HG03135 (cell line): ENCODE measurements around the gene NUP93.
"Not testable (repeated sequence)": the region's sequence is repeated elsewhere in the genome, so short reads cannot be mapped to it uniquely, and the experiment has no call there.

ENCODE experiments used
- ATAC-seq: cut with Tn5 transposase; IDR thresholded peaks from one replicate; pipeline ENCODE4 v1.9.1; 2021; ENCODE audit warnings: mild to moderate bottlenecking, moderate library complexity; ENCODE audit not compliant: unreplicated experiment

Gene NUP93

DNA sequence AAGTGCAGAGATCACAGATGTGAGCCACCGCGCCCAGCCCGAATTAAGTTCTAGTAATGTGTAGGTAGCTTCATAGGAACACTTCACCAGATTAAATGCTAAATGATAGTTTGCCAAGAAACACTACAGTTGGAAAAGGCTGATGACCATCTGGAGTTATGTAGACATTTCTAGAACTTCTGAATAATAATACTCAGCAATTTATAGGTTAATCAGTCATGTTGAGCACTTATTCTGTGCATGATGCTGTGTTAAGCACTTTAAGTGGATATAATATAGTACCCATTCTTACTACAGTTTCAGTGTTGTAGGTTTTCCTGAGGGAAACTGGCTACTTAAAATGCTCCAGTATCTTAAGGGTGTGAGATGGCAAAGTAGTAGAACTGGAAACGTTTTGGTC is 45.2 kb downstream of the NUP93 start:
- no peak for ATAC-seq

DNA sequence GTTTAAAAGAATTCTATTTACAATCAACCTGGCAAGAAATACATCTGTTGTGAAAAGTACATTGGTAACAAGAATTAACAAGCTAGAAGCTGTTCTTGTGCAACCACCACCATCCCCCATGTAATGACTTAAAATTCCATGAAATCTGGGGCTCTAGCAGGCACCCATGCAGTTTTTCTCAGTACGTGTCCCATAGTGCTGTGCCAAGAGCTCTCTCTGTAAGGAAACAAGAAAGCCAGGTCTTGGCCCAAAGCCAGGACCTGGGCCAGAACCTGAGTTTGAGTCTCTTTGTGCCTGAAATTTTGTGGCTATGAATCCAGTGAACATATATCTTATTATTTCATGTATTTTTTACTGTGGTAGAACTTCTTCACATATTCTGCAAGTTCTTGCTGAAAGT is 46.6 kb downstream of the NUP93 start:
- no peak for ATAC-seq

DNA sequence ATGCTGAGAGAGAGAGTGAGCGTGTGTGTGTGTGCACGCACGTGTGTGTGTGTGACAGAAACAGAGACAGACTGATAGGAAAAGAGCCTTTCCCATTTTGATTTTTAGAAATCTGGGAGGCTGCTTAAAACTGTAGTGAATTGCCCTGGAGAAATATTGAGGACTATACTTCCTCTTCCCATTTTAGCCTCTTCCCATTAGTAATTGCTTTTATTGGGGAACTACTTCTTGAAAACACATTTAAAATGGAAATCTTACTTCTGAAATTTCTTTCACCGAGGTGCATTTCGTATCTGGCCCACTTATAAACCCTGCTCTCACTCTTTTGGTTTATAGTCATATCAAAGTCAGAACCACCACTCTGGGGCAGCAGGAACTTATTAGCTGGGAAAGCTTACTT is 47.1 kb downstream of the NUP93 start:
- ATAC-seq, result no peak

DNA sequence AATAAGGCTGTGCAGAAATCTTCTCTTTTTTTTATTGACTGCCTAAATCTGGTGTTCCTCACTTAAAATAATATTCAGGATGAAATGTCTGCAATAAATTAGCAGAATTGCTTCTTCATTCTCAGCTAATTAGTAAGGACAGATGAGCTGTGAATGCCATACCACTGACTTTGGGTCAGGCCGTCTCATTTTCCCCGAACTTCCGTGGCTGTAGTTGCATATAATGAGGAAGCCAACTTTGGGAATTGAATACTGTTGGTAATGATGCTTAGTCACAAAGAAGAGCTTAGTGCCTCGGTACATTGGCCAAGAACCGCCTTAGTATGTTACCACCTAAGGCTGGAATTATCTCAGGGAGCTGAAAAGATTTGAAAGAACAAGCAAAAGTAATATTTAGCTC is 47.6 kb downstream of the NUP93 start:
- ATAC-seq, result no peak

DNA sequence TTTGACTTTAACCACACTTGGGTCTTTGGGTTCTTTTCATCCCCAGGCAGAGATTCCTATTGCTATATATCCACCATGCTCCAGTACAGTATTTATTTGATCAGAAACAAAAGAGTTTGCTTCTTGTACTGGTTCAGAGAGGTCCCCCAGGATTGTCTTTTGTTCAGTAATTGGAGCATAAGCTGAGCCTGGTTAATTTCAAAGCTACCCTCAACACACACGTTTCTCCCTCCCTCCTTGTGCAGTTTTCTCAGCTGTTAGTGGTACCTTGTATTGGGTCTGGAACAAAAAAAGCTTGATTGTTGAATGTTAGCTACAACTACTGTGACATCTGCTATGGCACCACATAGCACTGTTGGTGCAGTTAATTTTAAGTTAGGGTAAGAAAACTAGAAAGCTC is 50.0 kb downstream of the NUP93 start:
- ATAC-seq, result no peak

DNA sequence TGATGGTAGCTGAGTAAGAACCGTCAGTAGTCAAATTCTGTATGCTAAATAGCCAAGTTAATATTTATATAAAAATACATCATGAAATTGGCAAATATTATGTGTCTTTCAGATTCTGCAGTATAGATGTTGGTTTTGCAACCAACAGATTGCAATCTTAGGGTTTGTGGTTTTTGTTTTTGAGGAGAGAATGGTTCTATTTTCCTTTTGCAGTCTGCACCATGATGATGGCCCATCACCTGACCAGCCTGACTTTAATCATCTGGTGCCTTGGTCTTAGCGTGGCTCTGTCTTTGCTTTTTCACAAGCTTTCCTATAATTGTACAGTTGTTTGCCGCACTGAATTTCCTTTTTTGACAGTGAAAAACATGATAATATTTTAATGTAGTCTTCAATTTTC is 50.7 kb downstream of the NUP93 start:
- no peak for ATAC-seq

DNA sequence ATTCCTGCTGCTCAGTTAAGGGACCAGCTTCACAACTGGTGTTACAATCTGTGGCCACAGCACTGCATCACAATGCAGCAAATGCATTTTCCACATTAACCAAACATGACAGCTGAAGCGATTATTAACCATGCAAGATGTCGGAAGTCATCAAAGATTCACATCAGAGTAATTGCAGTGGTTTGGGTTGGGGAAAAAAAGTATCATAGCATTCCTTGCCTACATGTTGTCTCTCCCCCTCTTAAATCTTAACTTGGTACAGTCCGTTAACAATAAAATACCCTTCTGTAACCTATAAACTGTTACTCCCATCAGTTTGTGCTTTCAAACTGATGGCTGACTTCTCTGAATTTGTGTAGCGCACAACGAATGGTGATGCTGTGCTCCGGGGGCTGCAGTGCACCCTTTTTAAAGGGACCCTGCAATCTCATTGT is 51.6 kb downstream of the NUP93 start:
- no peak for ATAC-seq

DNA sequence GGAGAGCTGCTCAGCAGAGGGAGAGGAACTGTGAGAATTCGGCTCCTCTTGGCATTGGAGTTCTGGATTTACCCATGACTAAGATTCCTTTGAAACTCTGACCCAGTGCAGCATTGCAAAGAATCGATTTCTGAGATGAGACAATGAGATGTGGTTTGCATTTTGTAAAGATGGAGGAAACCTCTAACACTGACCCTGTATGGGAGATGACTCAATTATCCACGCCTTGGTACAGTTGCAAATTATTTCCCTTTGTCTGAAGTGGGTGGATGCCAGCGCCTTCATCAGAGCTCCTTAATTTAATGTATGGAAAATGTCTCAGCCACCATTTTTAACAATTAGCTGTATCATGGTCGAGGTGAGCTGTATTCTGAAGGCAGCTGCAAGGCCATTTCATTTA is 53.4 kb downstream of the NUP93 start:
- no peak for ATAC-seq

DNA sequence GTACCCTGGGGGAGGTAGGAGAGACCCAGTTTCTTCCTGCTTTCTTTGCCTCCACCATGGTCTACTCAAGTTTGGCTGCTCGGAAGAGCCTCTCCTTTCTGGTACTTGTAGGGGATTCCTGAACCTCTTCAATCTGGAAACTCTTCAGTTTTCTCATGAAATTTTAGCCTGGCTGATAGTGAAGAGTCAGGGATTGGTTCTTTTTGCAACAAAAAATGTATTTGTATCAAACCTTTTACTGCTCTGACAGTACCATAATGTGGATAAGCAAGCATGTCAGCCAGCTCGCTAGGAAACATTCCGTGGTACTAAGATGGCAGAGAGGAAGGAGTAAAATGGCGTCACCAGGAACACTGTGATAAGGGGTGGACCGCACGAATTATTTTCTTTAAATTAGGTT is 55.4 kb downstream of the NUP93 start:
- ATAC-seq, result no peak

DNA sequence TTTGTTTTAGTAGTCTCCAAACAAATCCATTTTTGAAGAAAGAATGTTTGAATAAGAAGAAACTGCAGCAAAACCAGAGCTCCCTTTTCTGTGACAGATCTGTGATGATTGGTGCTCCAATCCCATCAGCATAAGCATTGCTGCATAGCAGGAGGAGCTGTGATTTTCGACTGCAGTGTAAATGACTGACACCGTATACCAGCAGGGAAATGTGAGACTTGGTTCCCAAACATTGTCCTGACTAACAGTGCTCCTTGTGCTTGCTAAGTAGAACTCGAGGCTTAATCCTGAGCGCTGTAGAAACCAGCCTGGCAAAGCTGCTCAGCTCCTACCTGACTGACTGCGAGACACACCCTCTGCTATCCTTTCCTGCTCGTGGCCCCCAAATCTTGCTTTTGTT is 57.2 kb downstream of the NUP93 start:
- no peak for ATAC-seq

DNA sequence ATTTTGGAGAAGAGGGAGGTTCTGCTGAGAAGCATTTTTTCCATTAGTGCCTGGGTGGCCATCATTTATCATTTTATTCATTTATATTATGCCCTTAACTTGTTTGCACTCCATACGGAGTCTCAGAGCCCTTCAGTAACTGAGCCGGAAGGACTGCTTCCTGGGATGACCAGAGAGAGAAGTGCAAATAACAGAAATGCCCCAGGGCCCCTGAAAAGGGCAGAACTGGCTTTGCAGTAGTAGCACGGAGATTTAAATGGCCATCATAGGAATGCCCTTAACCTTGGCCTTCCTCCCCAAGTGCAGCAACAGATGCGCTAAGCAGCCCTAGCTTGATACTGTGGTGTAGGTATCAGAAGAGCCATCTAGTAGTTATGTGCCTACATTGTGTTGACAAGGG is 58.5 kb downstream of the NUP93 start:
- ATAC-seq, result no peak

DNA sequence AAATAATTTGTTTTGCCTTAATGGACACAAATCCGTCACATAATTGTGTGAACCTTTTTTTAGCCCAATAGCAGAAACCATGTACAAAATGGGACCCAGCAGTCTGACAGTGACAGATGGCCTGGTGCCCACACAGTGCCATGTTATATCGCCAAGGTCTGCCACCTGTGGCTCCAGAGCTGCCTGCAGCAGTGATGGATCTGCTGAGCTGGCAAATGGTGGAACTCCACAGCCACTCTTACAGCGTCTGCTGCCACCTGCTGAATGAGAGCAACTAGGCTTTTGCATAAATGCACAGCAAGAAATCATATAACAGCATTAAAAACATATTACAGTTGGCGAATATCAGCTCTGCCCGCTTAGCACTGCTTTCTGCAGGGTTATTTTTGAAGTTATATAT is 59.4 kb downstream of the NUP93 start:
- no peak for ATAC-seq

DNA sequence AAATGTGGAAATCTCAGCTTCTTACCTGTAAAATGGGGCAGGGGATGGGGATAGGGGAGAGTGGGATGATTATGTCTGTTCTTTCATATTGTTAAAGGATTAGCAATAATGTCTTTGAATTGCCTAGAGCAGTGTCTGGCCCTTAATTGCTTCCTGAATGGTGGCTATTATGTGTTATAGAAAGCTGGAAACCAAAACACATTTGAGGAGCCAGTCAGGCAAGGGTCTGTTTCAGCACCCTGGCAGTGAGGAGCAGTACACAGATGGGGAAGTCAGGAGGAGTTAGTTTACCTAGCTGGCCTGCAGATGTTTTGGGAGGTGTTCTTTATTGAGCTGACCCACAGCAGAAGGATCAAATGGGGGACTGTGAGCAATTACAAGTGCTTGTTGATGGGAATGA is 63.0 kb downstream of the NUP93 start:
- no peak for ATAC-seq

DNA sequence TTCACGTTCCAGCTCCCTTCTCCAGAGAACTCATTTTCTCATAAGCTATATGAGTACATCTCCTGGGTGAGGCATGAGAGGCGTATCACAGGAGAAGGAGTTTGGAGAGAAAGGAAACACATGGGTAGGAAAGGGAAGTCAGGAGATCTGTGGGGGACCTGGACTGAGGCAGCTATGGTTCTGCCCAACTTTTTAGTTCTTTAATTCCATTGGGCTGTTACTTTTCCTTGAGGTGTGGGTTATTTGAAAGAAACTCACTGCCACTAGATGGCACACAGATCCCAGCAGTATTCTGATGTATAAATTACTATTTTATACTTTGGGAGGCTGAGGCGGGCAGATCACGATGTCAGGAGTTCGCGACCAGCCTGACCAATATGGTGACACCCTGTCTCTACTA is 63.6 kb downstream of the NUP93 start:
- no peak for ATAC-seq

DNA sequence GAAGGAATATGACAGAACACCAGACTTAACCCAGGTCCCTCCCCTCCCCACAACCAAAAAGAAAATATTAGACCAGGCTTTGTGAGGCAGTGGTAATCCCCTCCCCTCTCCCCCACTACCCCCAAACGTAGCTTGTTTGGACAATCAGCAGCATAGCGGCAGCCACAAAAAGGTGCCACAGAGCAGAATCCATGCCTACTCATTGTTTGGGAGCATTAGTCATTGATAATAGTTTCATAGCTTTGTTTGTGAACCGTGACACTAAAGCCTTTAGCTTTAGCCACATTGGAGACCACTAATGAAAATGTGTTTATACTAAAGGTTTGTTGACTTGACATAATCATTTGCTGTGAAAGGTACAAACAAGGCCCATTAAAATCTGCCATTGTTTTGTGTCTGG is 65.1 kb downstream of the NUP93 start:
- no peak for ATAC-seq

DNA sequence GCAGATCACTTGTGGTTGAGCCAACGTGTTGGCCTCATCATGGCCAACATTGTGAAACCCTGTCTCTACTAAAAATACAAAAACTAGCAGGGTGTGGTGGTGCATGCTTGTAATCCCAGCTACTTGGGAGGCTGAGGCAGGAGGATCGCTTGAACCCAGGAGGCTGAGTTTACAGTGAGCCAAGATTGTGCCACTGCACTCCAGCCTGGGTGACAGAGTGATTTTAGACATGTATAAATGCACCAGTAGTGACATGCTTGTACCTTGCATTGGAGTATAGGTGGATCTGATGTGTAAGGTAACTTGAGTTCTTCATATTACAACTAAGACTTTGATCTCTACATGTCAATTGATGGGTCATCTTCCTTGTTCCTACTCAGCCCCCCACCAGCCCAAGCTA is 67.1 kb downstream of the NUP93 start:
- ATAC-seq, result not testable (repeated sequence)

DNA sequence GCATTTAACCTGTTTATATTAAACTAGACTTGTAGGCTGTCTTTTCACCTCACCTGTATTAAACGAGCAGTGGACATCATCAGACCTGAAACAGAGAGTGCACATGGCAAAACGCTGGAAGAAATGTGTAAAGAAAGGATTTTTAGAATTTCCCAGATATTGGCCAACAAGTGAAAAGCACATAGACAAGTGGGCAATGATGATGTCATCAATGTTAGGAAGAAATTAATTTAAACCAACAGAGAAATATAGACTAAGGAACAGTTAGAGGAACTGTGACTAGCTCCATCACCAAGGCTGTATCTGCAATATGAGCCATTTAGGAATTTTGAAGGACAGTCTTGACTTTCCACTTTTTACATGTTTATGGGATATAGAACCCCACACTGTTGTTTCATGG is 67.9 kb downstream of the NUP93 start:
- ATAC-seq, result no peak

DNA sequence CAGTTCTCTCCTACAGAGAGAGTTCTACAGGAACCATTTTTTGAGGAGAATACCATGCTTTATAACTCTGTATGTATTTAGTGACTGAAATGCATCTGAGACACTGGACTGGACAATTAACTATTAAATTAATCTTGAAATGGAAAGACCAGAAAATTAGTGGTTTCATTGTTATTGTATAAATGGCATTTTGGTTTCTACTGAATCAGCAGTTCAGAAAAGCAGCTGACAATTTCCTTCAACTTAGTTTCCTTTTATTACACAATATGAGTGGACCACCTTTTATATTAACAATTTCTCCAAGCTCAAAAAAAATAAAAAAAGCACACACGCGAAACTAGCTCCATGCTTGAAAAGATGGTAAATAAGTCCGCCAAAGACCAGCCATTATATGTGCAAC is 69.0 kb downstream of the NUP93 start:
- no peak for ATAC-seq

DNA sequence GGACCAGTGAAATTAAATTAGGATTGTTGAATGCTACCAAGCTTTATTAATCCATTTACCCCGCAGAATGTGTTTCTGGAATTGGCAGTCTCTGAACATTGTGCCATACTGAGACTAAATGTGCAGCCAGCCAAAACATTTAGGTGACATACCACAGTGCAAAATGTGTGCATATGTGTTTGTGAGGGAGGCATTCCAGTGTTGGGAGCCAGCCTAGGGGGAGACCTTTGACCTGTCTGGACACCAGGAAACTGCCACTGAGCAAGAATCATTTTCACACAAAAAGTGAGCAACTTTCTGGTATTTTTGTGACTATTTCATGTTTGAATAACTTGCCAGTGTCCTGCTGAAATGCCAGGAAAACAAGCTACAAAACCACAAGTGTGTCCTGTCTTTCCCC is 70.4 kb downstream of the NUP93 start:
- no peak for ATAC-seq

DNA sequence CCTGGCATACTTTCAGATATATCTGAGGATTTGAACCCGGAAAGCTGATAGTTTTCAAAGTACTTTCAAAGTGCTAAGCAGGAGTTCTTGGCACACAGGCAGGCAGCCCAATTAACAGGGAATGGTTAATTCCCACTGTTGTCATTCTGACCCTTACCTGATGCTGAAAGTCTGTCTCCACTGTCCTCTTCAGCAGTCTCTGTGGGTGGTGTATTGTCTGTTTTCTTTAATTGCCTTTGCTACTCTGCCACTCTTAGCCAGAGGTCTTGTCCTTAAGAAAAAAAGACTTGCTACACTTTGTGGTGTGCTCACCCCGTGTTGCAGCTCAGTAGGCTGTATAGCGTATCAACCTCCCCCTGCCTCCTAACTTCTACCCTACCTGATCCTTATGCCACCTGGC is 71.8 kb downstream of the NUP93 start:
- no peak for ATAC-seq

DNA sequence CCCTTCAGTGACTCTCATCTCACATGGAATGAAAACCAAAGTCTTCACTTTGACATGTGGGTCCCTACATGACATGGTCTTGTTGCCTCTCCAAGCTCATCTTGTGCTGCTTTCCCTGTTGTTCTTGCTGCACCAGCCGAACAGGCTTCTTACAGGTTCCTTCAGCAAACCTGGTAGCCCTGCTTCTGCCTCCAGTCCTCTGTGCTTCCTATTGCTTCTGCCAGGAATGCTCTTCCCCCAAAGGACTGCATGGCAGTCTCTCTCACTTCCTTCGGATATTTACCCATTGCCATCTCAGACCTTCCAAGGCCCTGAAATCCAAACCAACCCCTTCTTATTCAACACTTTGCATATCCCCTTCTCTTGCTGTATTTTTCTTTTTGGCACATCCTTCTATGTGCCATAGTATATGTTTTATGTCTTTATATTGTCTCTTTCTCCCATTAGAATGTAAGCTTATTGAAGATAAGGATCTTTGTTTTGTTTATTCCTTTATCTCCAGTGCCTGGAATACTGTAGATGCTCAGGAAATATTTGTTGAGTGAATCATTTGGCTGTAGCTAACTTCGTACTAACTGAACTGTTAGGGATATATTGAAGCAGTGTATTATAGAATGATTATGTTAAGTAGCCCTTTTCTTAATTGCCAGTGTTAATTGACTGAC is 77.2 kb downstream of the NUP93 start:
- ATAC-seq, result no peak

DNA sequence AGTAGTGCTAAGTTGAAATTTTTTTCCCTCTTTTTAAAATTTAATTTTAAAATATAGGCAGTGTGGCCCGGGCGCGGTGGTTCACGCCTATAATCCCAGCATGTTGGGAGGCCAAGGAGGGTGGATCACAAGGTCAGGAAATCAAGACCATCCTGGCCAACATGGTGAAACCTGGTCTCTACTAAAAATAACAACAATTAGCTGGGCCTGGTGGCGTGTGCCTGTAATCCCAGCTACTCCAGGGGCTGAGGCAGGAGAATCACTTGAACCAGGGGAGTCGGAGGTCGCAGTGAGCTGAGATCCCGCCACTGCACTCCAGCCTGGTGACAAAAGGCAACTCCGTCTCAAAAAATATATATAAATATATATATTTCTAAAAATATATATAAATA is 77.7 kb downstream of the NUP93 start:
- ATAC-seq, result not testable (repeated sequence)

DNA sequence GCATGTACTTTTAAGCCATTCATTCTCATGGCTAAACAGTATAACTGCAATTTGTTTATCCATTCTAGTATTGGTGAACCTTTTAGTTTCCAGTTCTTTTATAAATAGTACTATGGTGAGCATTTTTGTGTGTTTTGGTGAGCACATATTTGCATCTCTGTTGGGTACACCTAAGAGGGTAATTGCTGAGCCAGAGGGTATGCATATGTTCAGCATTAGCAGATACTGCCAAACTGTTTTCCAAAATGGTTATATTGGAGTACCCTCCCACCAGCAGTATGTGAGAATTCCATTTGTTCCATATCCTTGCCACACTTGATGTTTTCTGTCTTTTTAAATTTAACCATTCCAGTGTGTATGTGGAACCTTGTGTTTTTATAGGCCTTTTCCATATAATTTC is 81.0 kb downstream of the NUP93 start:
- ATAC-seq, result no peak

DNA sequence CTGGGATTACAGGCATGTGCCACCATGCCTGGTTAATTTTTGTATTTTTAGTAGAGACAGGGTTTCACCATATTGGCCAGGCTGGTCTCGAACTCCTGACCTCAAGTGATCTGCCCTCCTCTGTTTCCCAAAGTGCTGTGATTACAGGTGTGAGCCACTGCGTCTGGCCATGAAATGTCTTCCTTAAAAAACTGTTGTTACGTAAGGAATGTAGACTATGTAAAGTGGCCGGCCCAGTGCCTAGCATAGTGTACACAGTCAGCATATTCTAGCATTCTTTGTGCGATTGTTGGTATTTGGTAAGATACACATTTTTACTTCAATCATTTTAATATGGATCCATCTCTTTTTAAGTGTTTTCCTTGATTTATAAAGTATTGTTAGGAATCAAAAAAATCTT is 81.7 kb downstream of the NUP93 start:
- not testable (repeated sequence) for ATAC-seq
